Breast epithelium (tissue), 3 donors: Measurements from ENCODE around the gene SIGLEC6.

Experiments
- CTCF ChIP-seq, 3 donors: fragments of 450-650 bp; IDR thresholded peaks; one replicate each; pipeline ENCODE4 v1.5.1; 2016 to 2017; ENCODE audit warnings: antibody characterized with exemption in 3 of 3, mild to moderate bottlenecking in 3 of 3, moderate library complexity in 3 of 3
- POLR2AphosphoS5 ChIP-seq, 3 donors: sonication (generic); formaldehyde crosslinking; IDR thresholded peaks; one replicate each; pipeline ENCODE4 v1.6.1; 2017; ENCODE audit warnings: antibody characterized with exemption in 3 of 3

- TF ChIP-seq POLR2AphosphoS5 (IDR thresholded peaks at IDR 0.05): no peak
- no peak for TF ChIP-seq CTCF (IDR thresholded peaks at IDR 0.05)
Measured at GRCh38 chr19:51508059-51508733, 23.3 kb downstream of the SIGLEC6 start.
